Progenitor cell of endocrine pancreas (in vitro differentiated cells): Measurements from ENCODE around the gene OBSCN. TPM values are rescaled to one million over a fixed set of nuclear protein-coding genes. Genes with fewer than 3 reads are reported as not detected.

Experiments used
- DNase-seq: peaks from one replicate; pipeline ENCODE4 v3.0.0; 2021; ENCODE audit warnings: low spot score; ENCODE audit not compliant: unreplicated experiment
- H3K27ac Mint-ChIP-seq: 2 replicates; pipeline ENCODE4 v1.8.0; 2021; ENCODE audit warnings: mild to moderate bottlenecking, moderate library complexity, mixed read lengths
- H3K27me3 Mint-ChIP-seq: 2 replicates; pipeline ENCODE4 v1.8.0; 2021; ENCODE audit warnings: mixed read lengths
- H3K36me3 Mint-ChIP-seq: 2 replicates; pipeline ENCODE4 v1.8.0; 2022; ENCODE audit warnings: mixed read lengths; ENCODE audit not compliant: insufficient read depth
- H3K4me1 Mint-ChIP-seq: 2 replicates; pipeline ENCODE4 v1.8.0; 2021; ENCODE audit warnings: low read depth, mixed read lengths
- H3K4me3 Mint-ChIP-seq: 2 replicates; pipeline ENCODE4 v1.8.0; 2021; ENCODE audit warnings: low read depth, mild to moderate bottlenecking, moderate library complexity, mixed read lengths
- H3K9me3 Mint-ChIP-seq: 2 replicates; pipeline ENCODE4 v1.8.0; 2021; ENCODE audit warnings: low read depth, mixed read lengths
- CTCF ChIP-seq: fragments of 200-600 bp; sonication (generic); IDR thresholded peaks from one replicate; pipeline ENCODE4 v1.5.0; 2021; ENCODE audit warnings: antibody characterized with exemption, mild to moderate bottlenecking; ENCODE audit not compliant: unreplicated experiment
- total RNA-seq: library from RNA; stranded (reverse); gene quantifications from 2 replicates; pipeline ENCODE4 v1.2.1, GENCODE V29; 2021

Gene OBSCN
- total RNA-seq, 1 donor from 2014 or later, result 57.5 TPM

- no peak for DNase-seq
- Mint-ChIP-seq H3K9me3 (peaks cover 43% of the 10 kb centered on the region), H3K4me3 (no peak overlapping the region), H3K36me3 (peaks cover 67% of the 10 kb centered on the region), H3K4me1 (no peaks in the 10 kb centered on the region), H3K27me3 (no peaks in the 10 kb centered on the region), H3K27ac (no peak overlapping the region)
- no peak for TF ChIP-seq CTCF
Observed at GRCh38 chr1:228299211-228299610, 91.4 kb downstream of the OBSCN start.

GRCh38 chr1:228299901-228300300, 92.1 kb downstream of the OBSCN start:
- H3K36me3 Mint-ChIP-seq, result peaks cover 67% of the 10 kb centered on the region

GRCh38 chr1:228302086-228302485, 94.2 kb downstream of the OBSCN start:
- Mint-ChIP-seq H3K36me3 (peaks cover 58% of the 10 kb centered on the region), H3K27me3 (no peaks in the 10 kb centered on the region), H3K4me1 (no peaks in the 10 kb centered on the region), H3K9me3 (peaks cover 41% of the 10 kb centered on the region), H3K4me3 (no peak overlapping the region), H3K27ac (no peak overlapping the region)
- no peak for TF ChIP-seq CTCF
- no peak for DNase-seq

More at GRCh38 chr1:228299901-228300300, 92.1 kb downstream of the OBSCN start:
- Mint-ChIP-seq H3K4me3 (no peak overlapping the region), H3K9me3 (peaks cover 43% of the 10 kb centered on the region), H3K4me1 (no peaks in the 10 kb centered on the region), H3K27ac (no peak overlapping the region), H3K27me3 (no peaks in the 10 kb centered on the region)
- DNase-seq, result no peak
- TF ChIP-seq CTCF, result no peak

- Mint-ChIP-seq H3K4me3 (no peak overlapping the region), H3K27ac (no peak overlapping the region), H3K9me3 (peaks cover 28% of the 10 kb centered on the region), H3K27me3 (no peaks in the 10 kb centered on the region), H3K4me1 (no peaks in the 10 kb centered on the region), H3K36me3 (peaks cover 47% of the 10 kb centered on the region)
- DNase-seq, result no peak
- TF ChIP-seq CTCF, result no peak
Observed at GRCh38 chr1:228303596-228303995, 95.8 kb downstream of the OBSCN start.

GRCh38 chr1:228304225-228304624, 96.4 kb downstream of the OBSCN start:
- H3K9me3 Mint-ChIP-seq, result peaks cover 24% of the 10 kb centered on the region
- peaks cover 42% of the 10 kb centered on the region for H3K36me3 Mint-ChIP-seq
- H3K27ac Mint-ChIP-seq, result no peak overlapping the region
- no peaks in the 10 kb centered on the region for H3K27me3 Mint-ChIP-seq
- TF ChIP-seq CTCF, result no peak
- H3K4me3 Mint-ChIP-seq, result no peak overlapping the region
- H3K4me1 Mint-ChIP-seq, result no peaks in the 10 kb centered on the region
- no peak for DNase-seq
